IMR-90 (cell line): Measurements from ENCODE around the gene WNT4. TPM values are rescaled to one million over a fixed set of nuclear protein-coding genes. Genes with fewer than 3 reads are reported as not detected.

Experiments
- ATAC-seq: fragments of 200-7000 bp; cut with Tn5 transposase; 2 replicates; pipeline ENCODE4 v1.9.1; 2020; ENCODE audit warnings: low read depth, mild to moderate bottlenecking, moderate library complexity
- BruUV-seq: library from RNA; stranded (reverse); fragments of 400-500 nt; replicated peaks from 2 replicates; lab custom pipeline; 2021; lab: Mats Ljungman, UMichigan
- CTCF ChIA-PET: fragments of 300-600 bp; formaldehyde crosslinking; extraction: SDS; loops from one replicate; lab custom pipeline; 2021; ENCODE audit warnings: antibody characterized with exemption; lab: Yijun Ruan, JAX
- POLR2A ChIA-PET: fragments of 300-600 bp; sonication (Branson Sonifier 250); formaldehyde crosslinking; loops from one replicate; lab custom pipeline; 2022; ENCODE audit warnings: antibody characterized with exemption; ENCODE audit not compliant: unreplicated experiment; lab: Charles Lee
- DNase-seq: peaks from one replicate; pipeline ENCODE4 v3.0.0; 2013
- H2AFZ ChIP-seq: replicated peaks from 2 replicates; pipeline ENCODE3; 2013; ENCODE audit warnings: low read length, mild to moderate bottlenecking; ENCODE audit not compliant: poor library complexity
- H2AK5ac ChIP-seq: 2 replicates; pipeline ENCODE4 v1.6.1; 2013; ENCODE audit warnings: low read depth, low read length, inconsistent platforms
- H2AK9ac ChIP-seq: replicated peaks from 2 replicates; pipeline ENCODE3; 2013; ENCODE audit warnings: mild to moderate bottlenecking, low read depth, low read length, moderate library complexity; ENCODE audit not compliant: poor library complexity
- H2BK120ac ChIP-seq: 2 replicates; pipeline ENCODE4 v1.6.1; 2013; ENCODE audit warnings: low read depth, low read length, inconsistent platforms
- H2BK15ac ChIP-seq: 3 replicates; pipeline ENCODE4 v1.6.1; 2013; ENCODE audit warnings: low read depth, low read length, inconsistent platforms
- H2BK20ac ChIP-seq: 2 replicates; pipeline ENCODE4 v1.6.1; 2013; ENCODE audit warnings: low read depth, mild to moderate bottlenecking, inconsistent platforms, low read length, moderate library complexity
- H2BK5ac ChIP-seq: 2 replicates; pipeline ENCODE4 v1.6.1; 2013; ENCODE audit warnings: mild to moderate bottlenecking, low read depth, low read length, inconsistent platforms; ENCODE audit not compliant: poor library complexity, severe bottlenecking
- H3K14ac ChIP-seq: replicated peaks from 2 replicates; pipeline ENCODE4 v1.6.1; 2013; ENCODE audit warnings: low read depth, low read length, inconsistent platforms
- H3K18ac ChIP-seq: 2 replicates; pipeline ENCODE4 v1.6.1; 2013; ENCODE audit warnings: low read depth, low read length, control low read depth
- H3K23ac ChIP-seq: 2 replicates; pipeline ENCODE4 v1.6.1; 2013; ENCODE audit warnings: low read depth, low read length, inconsistent platforms
- H3K27ac ChIP-seq: 2 replicates; pipeline ENCODE4 v1.5.1; 2013; ENCODE audit warnings: mild to moderate bottlenecking, control low read depth, low read length; ENCODE audit not compliant: insufficient read depth
- H3K27me3 ChIP-seq: 2 replicates; pipeline ENCODE4 v1.6.1; 2013; ENCODE audit warnings: low read length; ENCODE audit not compliant: control insufficient read depth, insufficient read depth
- H3K36me3 ChIP-seq: 2 replicates; pipeline ENCODE4 v1.6.1; 2013; ENCODE audit warnings: low read length, mixed read lengths; ENCODE audit not compliant: control insufficient read depth, insufficient read depth
- H3K4ac ChIP-seq: 2 replicates; pipeline ENCODE4 v1.6.1; 2013; ENCODE audit warnings: low read depth, low read length, inconsistent platforms
- H3K4me1 ChIP-seq: 2 replicates; pipeline ENCODE4 v1.6.1; 2013; ENCODE audit warnings: low read length, mixed read lengths; ENCODE audit not compliant: control insufficient read depth, insufficient read depth
- H3K4me2 ChIP-seq: 2 replicates; pipeline ENCODE4 v1.6.1; 2013; ENCODE audit warnings: low read depth, mild to moderate bottlenecking, control low read depth, low read length, moderate library complexity
- H3K4me3 ChIP-seq: 2 replicates; pipeline ENCODE4 v1.5.1; 2013; ENCODE audit warnings: low read depth, mild to moderate bottlenecking, control low read depth, low read length, moderate library complexity; ENCODE audit not compliant: insufficient read depth
- H3K56ac ChIP-seq: 2 replicates; pipeline ENCODE4 v1.6.1; 2013; ENCODE audit warnings: low read length, inconsistent platforms; ENCODE audit not compliant: insufficient read depth; ENCODE audit errors: extremely low read depth
- H3K79me1 ChIP-seq, 2 experiments: 2 replicates each; pipeline ENCODE4 v1.6.1; 2013; ENCODE audit warnings: low read length in 2 of 2, inconsistent platforms in 1 of 2, low read depth in 1 of 2
- H3K9ac ChIP-seq: 2 replicates; pipeline ENCODE4 v1.6.1; 2013; ENCODE audit warnings: low read depth, low read length, control low read depth
- H3K9me1 ChIP-seq: 2 replicates; pipeline ENCODE4 v1.6.1; 2013; ENCODE audit warnings: low read length, inconsistent platforms; ENCODE audit not compliant: insufficient read depth
- H3K9me3 ChIP-seq: 2 replicates; pipeline ENCODE4 v1.6.1; 2013; ENCODE audit warnings: low read length; ENCODE audit not compliant: control insufficient read depth, insufficient read depth
- H4K20me1 ChIP-seq: 2 replicates; pipeline ENCODE4 v1.6.1; 2013; ENCODE audit warnings: low read length, inconsistent platforms; ENCODE audit not compliant: insufficient read depth
- H4K5ac ChIP-seq: 2 replicates; pipeline ENCODE4 v1.6.1; 2013; ENCODE audit warnings: mild to moderate bottlenecking, low read depth, low read length, control low read depth
- H4K8ac ChIP-seq, 2 experiments: 2 replicates each; pipeline ENCODE4 v1.6.1; 2013; ENCODE audit warnings: low read depth in 2 of 2, low read length in 2 of 2, control low read depth in 1 of 2, inconsistent platforms in 1 of 2
- H4K91ac ChIP-seq: 2 replicates; pipeline ENCODE4 v1.6.1; 2013; ENCODE audit warnings: low read depth, low read length, inconsistent platforms; ENCODE audit not compliant: insufficient read depth
- BHLHE40 ChIP-seq: fragments of 150-350 bp; IDR thresholded peaks from 2 replicates; pipeline ENCODE4 v1.6.1; 2016; ENCODE audit warnings: mild to moderate bottlenecking, low read depth, low read length
- CEBPB ChIP-seq: IDR thresholded peaks from 2 replicates; pipeline ENCODE4 v1.6.1; 2012; ENCODE audit warnings: low read depth, low read length, improper control_type of control experiment
- CHD1 ChIP-seq: IDR thresholded peaks from 2 replicates; pipeline ENCODE4 v1.6.1; 2012; ENCODE audit warnings: low read depth, low read length, improper control_type of control experiment
- CTCF ChIP-seq: conservative IDR thresholded peaks from 2 replicates; pipeline ENCODE4 v1.5.1; 2012; ENCODE audit warnings: mild to moderate bottlenecking, low read depth, low read length, improper control_type of control experiment
- ELK1 ChIP-seq: fragments of 150-350 bp; IDR thresholded peaks from 2 replicates; pipeline ENCODE4 v1.6.1; 2016; ENCODE audit warnings: low read depth, mild to moderate bottlenecking, low read length, moderate library complexity, borderline replicate concordance
- FOS ChIP-seq: fragments of 150-350 bp; IDR thresholded peaks from 2 replicates; pipeline ENCODE4 v1.6.1; 2016; ENCODE audit warnings: low read depth, low read length
- MAFK ChIP-seq: IDR thresholded peaks from 2 replicates; pipeline ENCODE4 v1.6.1; 2012; ENCODE audit warnings: low read depth, low read length, improper control_type of control experiment
- MXI1 ChIP-seq: IDR thresholded peaks from 2 replicates; pipeline ENCODE4 v1.6.1; 2012; ENCODE audit warnings: low read depth, mild to moderate bottlenecking, low read length, moderate library complexity, borderline replicate concordance
- NFE2L2 ChIP-seq: fragments of 150-350 bp; IDR thresholded peaks from 2 replicates; pipeline ENCODE4 v1.6.1; 2016; ENCODE audit warnings: low read depth, mild to moderate bottlenecking, low read length
- POLR2A ChIP-seq: IDR thresholded peaks from 2 replicates; pipeline ENCODE4 v1.6.1; 2012; ENCODE audit warnings: mild to moderate bottlenecking, low read depth, low read length
- RCOR1 ChIP-seq: IDR thresholded peaks from 2 replicates; pipeline ENCODE4 v1.6.1; 2012; ENCODE audit warnings: mild to moderate bottlenecking, low read length, improper control_type of control experiment; ENCODE audit not compliant: insufficient replicate concordance
- SMC3 ChIP-seq: fragments of 150-350 bp; IDR thresholded peaks from 2 replicates; pipeline ENCODE4 v1.6.1; 2016; ENCODE audit warnings: low read depth, mild to moderate bottlenecking, antibody characterized with exemption, low read length, moderate library complexity
- USF2 ChIP-seq: fragments of 150-350 bp; IDR thresholded peaks from 2 replicates; pipeline ENCODE4 v1.6.1; 2017; ENCODE audit warnings: mild to moderate bottlenecking, antibody characterized with exemption, low read length, low read depth
- WGBS, 2 experiments: methylation state at CpG; one replicate each; pipeline versions ENCODE4 v1.1.5 to v1.1.7; 2013; ENCODE audit warnings: missing lambda C conversion rate in 2 of 2; ENCODE audit not compliant: insufficient read length in 1 of 2; ENCODE audit errors: extremely low coverage in 2 of 2; 5-methylcytosine and 5-hydroxymethylcytosine counted together
- dilution Hi-C: fragments of 300-500 bp; cut with HindIII; formaldehyde crosslinking; loops from one replicate; pipeline ENCODE4 v1.14.3; 2018; ENCODE audit warnings: low sequenced_read_pairs; ENCODE audit not compliant: unreplicated experiment
- in situ Hi-C: fragments of 300-500 bp; cut with MboI; formaldehyde crosslinking; loops from 3 replicates; pipeline ENCODE4 v1.14.3; 2019; ENCODE audit warnings: low sequenced_read_pairs, inconsistent platforms, mixed read lengths
- intact Hi-C: fragments of 100-400 bp; cut with micrococcal nuclease; formaldehyde crosslinking; loops from 2 replicates; pipeline ENCODE4 v1.10.0; 2022
- polyA plus RNA-seq, 3 experiments: library from polyadenylated mRNA; depleted of rRNA; stranded (reverse); fragments of >200 nt; gene quantifications; 2 replicates each; pipeline ENCODE4 v1.2.3, GENCODE V29; 2012; ENCODE audit warnings: low replicate concordance in 1 of 3
- total RNA-seq: library from RNA; depleted of rRNA; stranded (reverse); fragments of >200 nt; gene quantifications from 2 replicates; pipeline ENCODE4 v1.2.3, GENCODE V29; 2012

WNT4 gene
- total and polyA plus RNA-seq, 2 of the 4 experiments (the other 2 are of a cell fraction), result not detected

- no TSS peak for BruUV-seq
- Histone ChIP-seq H3K79me1 (peaks cover 0 to 37% of the 10 kb centered on the region in 2 experiments; a peak in 2 of 4 replicates), H3K4me3 (no peak overlapping the region), H3K18ac (no peak overlapping the region), H2AK9ac (no peak overlapping the region), H3K36me3 (peaks cover 18% of the 10 kb centered on the region), H3K23ac (no peak overlapping the region), H3K9me1 (peaks cover 13% of the 10 kb centered on the region), H4K8ac (no peak overlapping the region), H2BK15ac (no peak overlapping the region), H2BK120ac (no peak overlapping the region), H3K14ac (no peak overlapping the region), H3K27ac (no peak overlapping the region), H3K4ac (no peak overlapping the region), H4K20me1 (peaks cover 98% of the 10 kb centered on the region), H2BK5ac (no peak overlapping the region), H3K56ac (no peak overlapping the region), H3K4me2 (no peak overlapping the region), H3K9ac (no peak overlapping the region), H2BK20ac (no peak overlapping the region), H3K27me3 (no peaks in the 10 kb centered on the region), H2AFZ (no peak overlapping the region), H3K4me1 (peaks cover 15% of the 10 kb centered on the region), H3K9me3 (no peaks in the 10 kb centered on the region), H4K5ac (no peak overlapping the region), H4K91ac (no peak overlapping the region), H2AK5ac (no peak overlapping the region)
- intact Hi-C loops, result no loop called here
- CTCF ChIA-PET, result interaction anchor here (0.9 kb wide), 1 partner anchor 45 kb away, joined by 3 read pairs; no protein-coding TSS in a partner anchor
- no CpG with 5 or more reads among the region's 2 CpGs for WGBS, 2 experiments
- in situ Hi-C loops, result no loop called here
- dilution Hi-C loops, result no loop called here
- POLR2A ChIA-PET, result no interaction called here
- ATAC-seq (no peak), DNase-seq (no peak)
- TF ChIP-seq CEBPB (no peak), CHD1 (no peak), ELK1 (no peak), FOS (no peak), NFE2L2 (no peak), RCOR1 (no peak), CTCF (no peak), POLR2A (no peak), MXI1 (no peak), BHLHE40 (no peak), SMC3 (no peak), USF2 (no peak), MAFK (no peak)
Measured at GRCh38 chr1:22080191-22080590, 62.7 kb downstream of the WNT4 start.
